Cardiac fibroblast (primary cell): Measurements from ENCODE around the gene ASZ1.

ENCODE experiments used
- DNase-seq, 2 donors: peaks; one replicate each; pipeline versions ENCODE4 v3.0.0 to v3.0.0-alpha.2; 2010; ENCODE audit warnings: low read depth in 2 of 2
- H3K4me3 ChIP-seq, 2 donors: replicated peaks in 1 of 2; 1 replicate in 1 of 2; 2 replicates in 1 of 2; pipeline ENCODE4 v1.5.1; 2011; ENCODE audit warnings: low read depth in 2 of 2, low read length in 2 of 2, mild to moderate bottlenecking in 2 of 2, moderate library complexity in 1 of 2
- CTCF ChIP-seq: IDR thresholded peaks from one replicate; pipeline ENCODE4 v1.5.1; 2011; ENCODE audit warnings: low read depth, mild to moderate bottlenecking, low read length, inconsistent platforms

The ASZ1 gene

GRCh38 chr7:117381362-117381761 is 45.9 kb downstream of the ASZ1 start:
- no peak overlapping the region for H3K4me3 ChIP-seq
- TF ChIP-seq CTCF: no peak
- DNase-seq: no peak

GRCh38 chr7:117375380-117375779 is 51.9 kb downstream of the ASZ1 start:
- peak; percentile 8 to 20 for DNase-seq
- peak; percentile 30 for TF ChIP-seq CTCF
- no peak overlapping the region for H3K4me3 ChIP-seq

DNA sequence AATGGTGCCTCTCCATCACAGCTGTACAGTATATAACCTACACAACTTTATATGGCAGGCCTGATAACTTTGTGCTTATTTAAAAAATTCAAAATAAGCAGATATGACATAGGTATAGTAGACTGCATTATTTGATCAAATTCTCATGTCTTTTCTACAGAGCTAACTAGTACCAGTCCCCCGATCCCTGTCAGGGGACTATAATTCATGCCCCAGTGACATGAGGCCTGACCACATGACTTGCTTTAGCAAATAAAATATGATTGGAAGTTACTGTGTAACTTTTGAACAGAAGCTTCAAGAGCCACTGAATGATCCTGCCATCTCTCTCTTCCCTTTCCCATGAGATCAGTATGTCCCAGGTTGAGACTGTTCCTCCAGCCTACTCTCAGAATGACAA is 55.2 kb downstream of the ASZ1 start:
- TF ChIP-seq CTCF: no peak
- DNase-seq: no peak
- no peak overlapping the region for H3K4me3 ChIP-seq

DNA sequence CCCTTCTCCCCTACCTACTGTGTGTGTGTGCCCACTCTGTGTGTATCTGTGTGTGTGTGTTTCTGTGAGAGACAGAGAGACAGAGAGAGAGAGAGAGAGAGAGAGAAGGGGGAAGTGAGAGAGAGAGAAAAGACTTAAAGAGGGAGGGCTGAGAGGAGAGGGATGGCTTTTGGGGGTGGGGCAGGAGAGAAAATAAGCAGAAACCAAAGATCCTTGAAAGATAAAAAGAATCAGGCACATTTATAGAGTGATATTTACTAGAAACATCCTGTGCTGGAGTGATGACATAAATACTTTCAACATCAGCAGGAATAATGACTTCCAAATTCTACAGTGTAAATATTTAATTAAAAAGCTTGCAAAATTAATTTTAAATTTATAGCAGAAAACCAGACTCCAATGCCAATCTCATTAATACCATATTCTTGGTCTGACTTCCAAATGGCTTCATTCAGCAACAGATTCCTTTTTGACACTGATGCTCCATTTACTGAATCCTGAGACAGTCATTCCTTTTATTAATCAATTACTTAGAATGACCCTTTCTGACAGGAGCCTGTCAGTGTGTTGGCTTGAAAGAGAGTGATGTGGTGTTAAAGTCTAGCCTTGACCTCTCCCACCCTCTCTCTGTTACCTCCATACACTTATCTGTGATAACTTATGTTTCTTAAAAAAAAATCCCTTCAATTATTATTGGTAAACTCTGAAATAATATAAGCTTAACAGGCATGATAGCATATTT is 62.8 kb downstream of the ASZ1 start:
- no peak for TF ChIP-seq CTCF
- H3K4me3 ChIP-seq: no peak overlapping the region
- no peak for DNase-seq

DNA sequence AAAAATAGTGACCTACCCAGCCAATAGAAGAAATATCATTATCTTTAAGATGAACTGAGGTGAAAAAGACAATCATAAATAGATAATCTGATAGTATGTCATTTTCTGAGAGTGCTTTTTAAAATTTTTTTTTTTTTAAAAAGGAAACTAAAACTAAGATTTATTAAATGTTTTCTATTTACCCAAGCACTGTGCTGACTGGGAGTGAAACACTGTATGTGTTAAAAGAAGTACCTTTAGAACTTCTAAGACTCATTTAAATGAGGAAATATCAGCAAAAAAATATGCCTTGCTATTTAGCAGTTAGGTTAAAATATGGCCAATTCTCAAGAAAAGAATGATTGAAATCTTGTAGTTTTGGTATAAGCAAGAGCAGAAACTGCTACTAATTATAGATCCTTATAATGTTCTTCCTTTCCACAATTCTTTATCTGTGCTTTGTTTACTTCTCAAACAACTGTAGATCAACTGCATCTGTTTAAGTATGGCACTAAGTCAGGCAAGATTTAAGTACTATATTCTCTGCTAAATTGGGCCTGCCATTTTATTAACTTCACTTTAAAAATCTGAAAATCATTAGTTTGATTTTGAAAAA is 64.9 kb downstream of the ASZ1 start:
- H3K4me3 ChIP-seq: no peak overlapping the region
- no peak for DNase-seq

DNA sequence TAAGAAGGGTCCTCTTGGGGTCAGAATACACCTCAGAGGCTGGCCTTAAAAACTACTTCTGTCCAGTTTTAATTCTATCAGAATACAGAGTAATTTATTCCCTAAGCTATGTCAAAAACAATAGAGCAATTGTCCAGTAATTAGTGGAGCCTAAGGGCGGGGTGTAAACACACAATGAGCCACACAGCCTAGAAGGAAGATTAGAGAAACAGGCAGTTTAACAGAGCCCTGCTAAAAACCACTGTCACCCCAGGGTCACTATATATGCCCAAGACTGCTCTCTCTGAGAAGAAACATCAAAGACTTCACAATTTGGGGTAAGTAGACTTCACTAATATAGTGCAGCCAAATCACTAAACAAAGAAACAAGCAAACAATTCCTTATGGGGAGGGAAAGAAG is 77.3 kb downstream of the ASZ1 start:
- no peak overlapping the region for H3K4me3 ChIP-seq
- TF ChIP-seq CTCF: no peak
- no peak for DNase-seq

More for the DNA sequence above, 64.9 kb downstream of the ASZ1 start:
- TF ChIP-seq CTCF: no peak
